NB4 (cell line): ENCODE results near the gene MYH4.

Experiments used
- CTCF ChIP-seq: IDR thresholded peaks from one replicate; pipeline ENCODE4 v1.5.1; 2012; ENCODE audit warnings: low read depth, low read length
- MYC ChIP-seq: IDR thresholded peaks from 2 replicates; pipeline ENCODE4 v1.6.1; 2011; ENCODE audit warnings: low read depth, low read length
- POLR2A ChIP-seq: IDR thresholded peaks from 2 replicates; pipeline ENCODE4 v1.6.1; 2011; ENCODE audit warnings: mild to moderate bottlenecking; ENCODE audit not compliant: insufficient read length; ENCODE audit errors: extremely low read depth

- TF ChIP-seq CTCF (no peak), MYC (no peak), POLR2A (no peak)
These were observed 8.3 kb upstream of the MYH4 start for GRCh38 chr17:10477701-10478100.
